HG03432 (cell line): Measurements from ENCODE around the gene CST3.

ENCODE experiments used
- ATAC-seq: cut with Tn5 transposase; IDR thresholded peaks from one replicate; pipeline ENCODE4 v1.9.1; 2021; ENCODE audit warnings: mild to moderate bottlenecking, moderate library complexity; ENCODE audit not compliant: unreplicated experiment

Gene CST3

DNA sequence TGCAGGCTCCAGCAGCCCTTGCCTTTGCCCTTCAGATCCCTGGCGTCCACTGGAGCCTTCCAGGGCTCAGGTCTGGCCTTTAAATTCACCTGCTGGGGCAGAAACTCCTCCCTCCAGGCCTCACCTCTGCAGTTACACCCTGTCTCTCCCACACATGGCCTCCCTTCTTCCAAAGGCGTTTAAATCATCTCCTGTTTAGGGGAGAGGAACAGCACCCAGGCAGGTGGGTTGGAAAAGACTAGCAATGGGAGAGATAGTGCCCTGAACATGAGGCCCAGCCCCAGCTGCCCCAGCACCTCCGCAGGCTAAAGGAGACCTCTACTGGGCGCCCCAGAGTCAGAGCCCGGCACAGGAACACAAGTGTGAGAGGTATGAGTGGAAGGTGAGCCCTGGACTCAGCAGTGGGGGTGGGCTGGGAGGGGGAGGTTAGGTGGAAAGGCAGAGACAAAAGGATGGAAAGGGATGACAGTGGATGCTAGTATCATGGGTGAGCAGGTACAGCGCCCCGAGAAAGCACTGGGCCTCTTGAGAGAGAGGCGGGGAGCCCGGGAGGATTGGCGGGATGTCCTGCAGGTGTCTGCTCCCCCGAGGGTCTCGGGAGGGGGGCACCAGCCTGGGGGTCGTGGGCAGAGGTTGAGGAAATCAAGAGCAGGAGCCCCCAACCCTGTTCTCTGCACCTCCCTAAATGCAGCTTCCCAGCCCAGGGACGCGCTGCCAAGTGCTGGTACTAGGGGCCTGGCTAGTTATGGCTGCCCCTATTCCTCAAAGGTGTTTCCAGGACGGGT, 31.7 kb downstream of the CST3 start, which contains the start of gene CST9:
Gene CST9, minus strand, starts transcription at position 51 of the 785 bp plus-strand sequence. CDS start 53 bp downstream, outside the sequence.
- no peak for ATAC-seq

DNA sequence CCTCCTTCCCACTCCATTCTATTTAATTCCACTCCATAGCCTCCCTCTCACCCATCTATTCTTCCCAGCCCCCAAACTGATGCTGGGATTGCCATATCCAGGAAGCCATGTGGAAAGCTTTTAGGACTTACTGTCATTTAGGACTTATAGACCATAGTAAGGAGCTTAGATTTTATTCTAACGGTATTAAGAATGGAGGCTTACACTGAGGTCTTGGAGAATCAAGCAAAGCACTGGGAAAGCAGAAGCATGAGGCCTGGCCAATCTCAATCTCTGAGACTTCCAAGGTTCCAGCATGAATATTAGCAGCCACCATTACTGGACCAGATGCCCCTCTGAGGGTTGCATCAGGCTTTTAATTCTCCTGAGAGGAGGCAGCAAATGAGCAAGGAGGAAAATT, 33.4 kb downstream of the CST3 start:
- ATAC-seq, result no peak

DNA sequence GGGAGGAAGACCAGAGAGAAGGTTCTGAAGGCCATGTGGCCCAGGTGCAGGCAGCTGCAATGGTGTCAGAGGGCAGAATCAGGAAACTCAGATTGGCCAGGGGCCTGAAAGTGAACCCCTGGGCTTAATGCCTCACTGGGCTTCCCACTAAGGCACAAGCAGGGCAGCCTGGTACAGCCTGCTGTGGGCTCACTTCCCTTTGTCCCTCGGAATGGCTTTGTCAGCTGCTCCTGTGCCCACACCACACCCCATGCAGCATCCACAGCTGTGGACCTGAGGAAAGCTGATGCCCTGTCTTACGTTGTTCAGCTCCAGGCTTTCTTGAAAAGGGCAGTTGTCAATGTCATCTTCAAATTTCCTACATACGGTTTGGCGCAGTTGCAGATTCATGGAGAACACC, 34.4 kb downstream of the CST3 start:
- no peak for ATAC-seq

DNA sequence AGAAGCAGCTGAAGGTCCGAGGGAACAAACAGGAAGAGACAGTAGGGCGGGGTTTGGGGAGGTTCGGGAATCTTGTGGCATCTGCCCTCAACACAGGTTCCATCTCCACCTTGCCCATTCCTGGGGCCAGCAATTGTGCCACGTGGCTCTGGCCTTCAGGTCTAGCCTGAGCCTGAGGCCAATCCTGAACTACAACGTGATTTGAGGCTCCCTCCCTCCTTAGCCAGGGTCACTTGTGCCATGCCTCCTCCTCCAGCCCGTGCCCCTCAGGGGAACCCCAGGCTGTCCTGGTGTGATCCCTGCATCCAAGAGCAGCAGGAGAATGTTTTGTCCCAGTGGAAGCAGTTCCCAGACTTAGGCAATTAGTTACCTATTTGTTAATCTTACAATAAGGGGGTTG, 35.1 kb downstream of the CST3 start:
- no peak for ATAC-seq

DNA sequence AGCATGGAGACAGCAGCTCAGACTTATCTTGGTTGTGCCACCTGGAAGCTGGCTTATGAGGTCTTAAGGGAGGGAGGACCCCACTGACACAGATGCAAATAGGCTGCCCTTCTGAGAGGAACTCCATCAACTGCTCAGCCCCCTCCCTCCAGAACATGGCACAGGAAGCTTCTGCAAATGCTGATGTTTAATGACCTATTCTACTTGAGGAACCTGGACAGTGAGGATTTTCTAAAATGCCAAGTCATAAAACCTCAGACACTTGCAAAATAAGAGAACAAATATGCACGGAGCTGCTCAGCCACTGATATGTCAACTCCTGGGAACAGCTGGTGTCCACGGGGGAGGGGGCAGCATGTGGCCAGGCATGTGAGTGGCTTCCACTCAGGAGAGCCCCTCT, 35.5 kb downstream of the CST3 start:
- no peak for ATAC-seq

DNA sequence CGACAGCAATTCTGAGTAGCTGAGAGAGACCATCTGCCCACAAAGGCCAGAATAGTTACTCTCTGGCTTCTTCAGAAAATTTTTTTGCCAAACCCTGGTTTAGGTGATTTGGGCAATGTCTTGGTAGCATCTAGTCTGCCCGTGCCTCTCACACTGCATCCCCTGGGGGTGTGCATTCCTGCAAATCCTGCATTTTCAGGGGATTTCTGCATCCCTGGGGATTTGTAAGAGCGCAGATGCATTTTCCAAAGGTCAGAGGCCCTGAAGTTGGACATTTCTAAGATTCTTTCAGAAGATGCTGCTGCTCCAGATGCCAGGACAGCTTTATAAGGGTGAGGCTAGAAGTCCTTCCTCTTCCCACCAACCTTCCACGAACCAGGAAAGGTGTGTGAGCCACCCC, 36.0 kb downstream of the CST3 start:
- no peak for ATAC-seq

DNA sequence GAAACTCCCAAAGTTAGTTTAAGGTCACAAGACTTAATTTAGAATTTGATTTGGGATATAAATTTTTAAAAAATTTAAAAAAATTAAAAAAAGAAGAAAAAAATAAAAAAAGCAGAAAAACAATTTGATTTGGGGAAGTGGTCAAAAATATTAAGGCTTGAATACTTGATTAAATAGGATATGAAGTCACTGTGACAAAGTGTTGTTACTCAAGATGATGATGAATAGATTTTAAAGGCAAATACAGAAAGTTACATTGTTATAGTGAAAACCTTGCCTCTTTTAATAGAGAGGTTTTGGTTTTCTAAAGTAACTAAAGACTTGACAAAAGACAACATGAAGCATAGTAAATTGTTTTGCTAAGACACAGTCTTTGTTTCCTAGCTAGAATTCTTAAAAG, 39.3 kb downstream of the CST3 start:
- no peak for ATAC-seq

DNA sequence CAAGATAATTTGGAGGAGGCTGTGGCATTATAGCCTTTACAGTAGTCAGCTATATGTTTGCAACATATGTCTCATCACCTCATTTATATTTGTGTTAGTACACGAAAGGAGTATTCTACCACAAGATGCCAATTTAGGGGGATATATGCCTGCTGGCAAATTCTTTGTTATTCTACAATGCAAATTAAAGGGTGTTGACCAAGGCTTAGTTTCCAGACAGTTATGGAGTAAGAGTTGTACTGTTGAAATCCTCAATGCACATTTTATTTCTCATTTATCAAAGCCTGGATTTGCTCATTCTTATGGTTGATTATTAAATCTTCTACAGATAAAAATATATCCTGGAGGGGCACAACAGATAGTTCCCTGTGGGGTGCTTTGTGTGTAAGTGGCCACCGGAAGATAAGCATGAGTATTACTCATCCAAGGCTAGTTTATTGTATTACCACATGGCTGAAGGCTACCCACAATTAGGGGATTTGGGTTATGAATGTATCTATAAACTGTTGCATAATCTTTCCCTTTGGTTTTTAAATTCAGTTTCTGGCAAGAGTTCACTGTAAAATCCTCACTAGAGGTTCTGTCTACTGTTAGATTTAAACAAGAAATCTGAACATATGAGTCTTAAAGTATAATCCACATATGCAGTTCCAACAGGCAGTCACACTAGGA, 41.0 kb downstream of the CST3 start:
- ATAC-seq, result no peak

DNA sequence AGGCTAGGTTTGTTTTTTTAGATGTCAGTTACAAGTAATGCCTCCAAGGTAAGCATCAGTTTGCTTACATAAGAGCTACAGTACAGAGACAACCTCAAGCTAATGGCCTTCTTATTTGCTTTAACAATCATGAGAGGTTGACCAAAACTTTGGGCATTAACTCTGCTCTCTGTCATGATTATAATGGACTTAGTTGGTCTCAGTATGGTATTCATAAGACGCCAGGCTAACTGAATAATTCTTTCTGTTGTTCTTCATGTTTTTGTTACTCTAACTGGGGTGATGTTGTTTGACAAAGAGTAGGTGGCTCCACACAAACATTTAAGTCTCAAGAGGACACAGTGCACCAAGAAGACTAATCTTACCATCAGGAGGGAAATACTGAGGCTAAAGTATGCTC, 41.8 kb downstream of the CST3 start:
- no peak for ATAC-seq

DNA sequence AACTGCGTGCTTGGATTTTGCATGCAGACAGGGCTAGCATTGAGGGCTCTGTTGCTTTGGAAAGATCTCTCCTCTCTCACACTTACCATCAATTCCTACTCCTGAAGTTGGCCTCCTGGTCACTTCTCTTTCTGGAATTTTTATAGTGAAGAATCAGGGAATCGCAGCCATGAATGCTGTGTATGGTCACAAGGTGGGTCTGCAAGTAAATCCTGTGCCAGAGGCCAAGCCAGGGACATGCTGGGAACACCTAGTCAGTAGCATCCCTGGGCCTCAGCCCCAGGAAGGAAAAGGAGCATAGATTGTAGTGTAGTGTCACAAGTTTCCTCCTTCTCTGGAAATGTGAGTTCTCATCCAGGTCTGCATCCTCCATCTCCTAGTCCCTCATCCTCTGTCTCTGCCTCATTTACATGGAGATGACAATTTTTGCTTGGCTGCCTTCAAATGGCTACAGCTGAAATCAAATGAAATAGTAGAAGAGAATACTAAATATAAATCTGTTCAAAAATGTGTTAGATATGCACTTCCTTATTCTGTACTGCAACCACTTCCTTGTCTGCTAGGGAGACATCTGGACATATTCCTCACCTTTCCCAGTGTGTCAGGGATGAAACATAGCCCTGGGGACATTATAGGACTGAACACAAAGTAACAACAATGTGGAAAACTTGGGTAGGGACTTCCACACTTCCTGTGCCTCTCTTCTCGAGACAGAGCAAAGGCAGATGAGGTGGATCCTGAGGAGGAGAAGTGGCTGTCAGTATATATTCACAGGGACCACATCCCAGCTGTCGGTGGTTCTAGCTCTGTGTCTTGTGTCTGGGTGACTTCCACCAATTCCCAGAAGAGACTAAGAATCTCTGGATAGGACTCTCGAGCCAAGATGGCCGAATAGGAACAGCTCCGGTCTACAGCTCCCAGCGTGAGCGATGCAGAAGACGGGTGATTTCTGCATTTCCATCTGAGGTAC, 49.0 kb downstream of the CST3 start:
- no peak for ATAC-seq

DNA sequence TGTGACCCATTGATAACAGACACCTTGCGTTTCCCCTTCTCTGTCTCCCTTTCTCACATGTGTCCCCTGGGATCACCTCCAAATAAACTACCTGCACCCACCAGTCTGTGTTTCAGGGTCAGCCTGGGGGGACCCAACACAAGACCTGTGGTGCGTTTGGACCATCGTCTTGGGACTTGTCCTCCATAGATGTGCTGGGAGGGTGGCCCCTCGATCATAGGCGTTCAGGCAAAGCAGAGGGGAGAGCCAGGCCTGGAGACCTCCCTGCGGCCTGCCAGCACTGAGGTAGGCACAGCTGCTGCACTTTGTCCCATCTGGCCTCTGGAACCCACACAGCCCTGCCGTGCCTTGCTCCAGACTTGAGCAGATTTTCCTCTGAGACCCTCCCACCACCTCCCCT, 50.1 kb downstream of the CST3 start:
- no peak for ATAC-seq

DNA sequence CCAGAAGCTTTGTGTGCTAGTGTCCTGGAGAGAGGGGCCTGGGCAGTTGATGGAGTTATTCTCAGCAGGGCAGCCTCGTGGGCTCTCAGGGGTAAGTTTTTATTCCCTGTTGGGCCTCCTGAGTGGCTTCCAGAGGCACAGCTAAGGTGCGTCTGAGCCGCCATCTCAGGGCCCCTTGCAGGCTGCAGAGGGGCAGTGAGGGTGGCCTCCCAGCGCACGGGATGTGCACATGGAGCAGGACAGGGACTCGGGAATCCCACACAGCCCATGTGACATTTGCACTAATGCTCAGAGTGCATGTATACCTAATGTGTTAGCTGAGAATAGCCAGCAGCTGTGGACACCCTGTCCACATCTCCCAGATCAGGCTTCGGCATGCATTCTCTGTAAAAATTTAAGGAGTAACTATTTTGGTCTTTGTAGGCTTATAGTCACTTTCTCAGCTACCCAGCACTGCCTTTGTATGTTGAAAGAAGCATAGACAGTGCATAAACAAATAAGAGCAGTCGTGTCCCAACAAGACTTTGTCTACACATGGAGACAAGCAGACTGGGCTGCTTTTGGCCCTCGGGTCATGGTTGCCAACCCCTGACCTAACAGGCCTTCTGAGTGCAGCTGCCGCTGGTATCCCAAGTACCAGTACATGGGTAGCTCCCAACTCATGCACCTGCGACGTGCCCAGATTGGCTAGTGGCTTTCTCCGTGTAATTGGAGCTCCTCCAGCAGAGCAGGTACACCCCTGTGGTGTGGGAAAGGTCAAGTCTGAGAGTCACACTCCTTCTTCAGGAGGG, 50.8 kb downstream of the CST3 start:
- ATAC-seq, result no peak

DNA sequence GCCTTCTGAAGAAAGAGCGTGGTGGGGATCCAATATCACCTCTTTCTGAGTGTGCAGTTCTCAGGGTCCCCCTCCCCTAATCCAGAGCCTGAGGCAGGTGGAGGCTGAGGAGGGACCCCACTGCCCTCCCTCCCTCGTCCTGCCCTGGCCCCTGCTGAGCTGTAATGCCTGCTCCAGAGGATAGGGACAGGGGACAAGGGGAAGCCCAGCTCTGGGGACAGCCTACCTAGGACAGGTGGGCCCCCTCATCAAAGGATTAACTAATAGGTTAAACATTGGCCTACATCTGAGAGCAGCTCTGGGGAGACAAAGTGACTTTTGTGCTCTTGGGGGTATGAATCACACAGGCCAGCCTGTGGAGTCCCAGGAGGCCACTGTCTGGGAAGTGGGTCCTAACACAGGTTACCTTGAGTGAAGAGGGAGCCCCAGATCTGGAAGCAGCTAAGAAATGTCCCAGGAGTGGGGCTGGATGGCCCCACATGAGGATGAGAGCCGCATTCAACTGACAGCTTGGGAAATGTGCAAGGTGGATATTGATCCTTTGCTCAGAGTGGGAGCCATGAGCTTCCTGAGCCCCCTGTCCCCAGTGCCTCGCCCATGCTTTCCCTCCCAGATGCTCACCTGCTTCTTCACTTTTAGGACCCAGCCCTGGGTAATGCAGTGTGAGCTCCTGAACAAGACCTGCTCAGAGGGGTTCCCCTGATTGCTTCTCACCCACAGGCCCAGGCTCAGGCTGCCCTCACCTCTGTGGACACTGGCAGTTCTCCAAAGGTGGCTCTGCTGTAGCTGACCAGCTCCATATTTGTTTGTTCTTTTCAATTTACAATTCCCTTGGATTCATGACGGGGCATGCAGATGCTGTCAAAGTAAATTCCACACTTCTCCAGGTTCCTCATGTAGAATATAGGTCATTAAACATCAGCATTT, 51.7 kb downstream of the CST3 start:
- ATAC-seq, result no peak

DNA sequence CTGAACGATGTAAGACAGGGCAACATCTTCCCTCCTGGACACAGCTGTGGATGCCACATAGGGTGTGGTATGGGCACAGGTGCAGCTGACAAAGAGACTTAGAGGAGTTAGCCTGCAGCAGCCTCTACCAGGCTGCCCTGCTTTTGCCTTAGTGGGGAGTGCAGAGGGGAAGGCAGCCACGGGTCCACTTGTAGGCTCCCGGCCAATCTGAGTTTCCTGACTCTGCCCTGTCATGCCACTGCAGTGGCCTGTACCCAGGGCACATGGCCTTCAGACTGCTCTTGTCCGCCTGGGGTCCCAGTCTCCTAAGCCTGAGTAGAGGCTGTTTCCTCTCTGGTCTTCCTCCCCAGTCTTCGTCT, 52.3 kb downstream of the CST3 start:
- ATAC-seq, result no peak

DNA sequence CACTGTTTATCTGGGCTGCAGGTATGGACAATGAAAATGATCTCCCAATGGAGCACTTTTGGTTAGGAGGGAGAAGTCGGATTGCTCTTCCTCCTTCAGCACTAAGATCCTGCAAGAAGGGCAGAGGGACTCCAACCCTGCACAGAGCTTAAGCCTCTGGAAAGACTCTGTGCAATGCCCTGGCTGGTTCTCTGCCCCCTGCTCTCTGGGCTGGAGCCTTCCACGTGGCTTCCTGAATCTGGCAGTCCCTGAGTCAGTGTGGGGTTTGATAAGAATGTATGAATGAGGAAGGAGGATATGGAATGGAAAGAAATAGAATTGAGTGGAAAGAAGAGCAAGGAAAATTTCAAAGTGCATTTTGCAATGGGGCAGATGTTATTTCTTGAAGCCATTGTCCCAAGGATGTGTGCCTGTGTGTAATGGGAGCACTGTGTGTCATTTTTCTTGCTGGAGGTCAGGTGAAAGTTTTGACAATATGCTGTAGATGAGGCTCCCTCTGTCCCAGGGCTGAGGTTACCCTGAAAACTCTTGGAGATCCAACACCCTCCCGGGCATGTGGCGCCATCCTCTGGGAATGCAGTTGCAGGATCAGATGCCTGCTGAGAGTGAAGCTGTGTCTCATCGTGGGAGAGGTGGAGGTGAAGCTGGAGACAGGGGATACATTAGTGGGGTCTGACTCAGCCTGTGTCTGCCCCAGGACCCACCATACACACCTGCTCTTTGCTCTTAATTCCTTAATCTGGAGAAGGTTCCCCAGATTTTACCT, 53.1 kb downstream of the CST3 start:
- ATAC-seq, result no peak
